IPS DF 19.7 (cell line): Measurements from ENCODE around the gene BCAR3.
"Not testable (repeated sequence)": the region's sequence is repeated elsewhere in the genome, so short reads cannot be mapped to it uniquely, and the experiment has no call there.

Source experiments
- DNase-seq: peaks from one replicate; pipeline ENCODE4 v3.0.0-alpha.2; 2013; ENCODE audit warnings: low read depth, low spot score

The BCAR3 gene

DNA sequence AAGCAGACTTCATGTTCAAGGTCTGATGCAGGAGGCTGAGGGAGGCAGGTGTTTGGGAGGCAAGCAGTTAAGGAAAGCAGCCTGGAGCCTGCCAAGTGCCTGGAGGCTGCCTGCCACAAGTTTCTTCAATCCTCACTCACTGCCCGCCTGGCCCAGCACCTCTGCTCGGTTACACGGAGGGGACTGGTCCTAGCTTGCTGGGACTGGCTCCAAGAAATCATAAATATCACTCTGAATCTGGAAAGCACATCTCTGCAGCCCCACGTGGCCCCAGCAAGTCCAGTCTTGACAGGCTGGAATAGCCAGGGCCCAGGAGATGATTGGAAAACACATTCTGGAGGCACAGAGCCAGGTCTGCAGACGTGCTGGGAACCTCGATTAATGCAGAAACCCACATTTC lies 83.9 kb downstream of the BCAR3 start:
- DNase-seq = no peak

DNA sequence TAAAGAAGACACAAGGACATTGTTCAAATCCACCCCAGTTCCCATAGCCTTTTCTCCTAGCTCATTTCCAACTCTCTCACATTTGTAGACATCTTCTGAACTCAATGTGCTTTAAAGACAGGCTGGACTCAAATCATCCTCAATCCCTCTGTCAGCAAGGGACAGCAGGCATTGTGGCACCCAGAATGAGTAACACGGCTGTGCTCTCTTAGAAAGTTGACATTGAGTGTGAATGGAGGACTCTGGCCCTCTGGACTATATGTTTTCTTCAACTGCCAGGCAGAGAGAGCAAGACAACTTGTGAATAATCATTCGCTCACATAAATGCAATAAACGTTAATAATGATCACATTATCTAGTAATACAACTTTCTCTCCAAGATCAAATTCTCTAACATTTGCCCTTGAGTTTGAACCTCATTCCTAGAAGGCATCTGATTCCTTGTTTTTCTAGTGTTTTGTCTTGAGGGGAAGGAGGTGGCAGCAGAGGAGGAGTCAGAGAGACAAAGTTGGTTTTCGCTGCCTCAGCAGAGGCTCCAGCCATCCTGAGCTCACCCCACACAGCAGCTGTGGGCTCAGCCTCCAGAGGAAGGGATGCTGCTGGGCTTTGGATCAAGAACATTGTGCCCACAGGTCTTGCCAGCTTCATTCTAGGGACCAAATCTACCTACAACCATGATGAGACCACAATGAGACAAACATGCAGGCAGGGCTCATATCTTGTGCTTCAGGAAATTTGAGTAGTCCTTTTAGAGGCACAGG lies 85.1 kb downstream of the BCAR3 start:
- no peak for DNase-seq

DNA sequence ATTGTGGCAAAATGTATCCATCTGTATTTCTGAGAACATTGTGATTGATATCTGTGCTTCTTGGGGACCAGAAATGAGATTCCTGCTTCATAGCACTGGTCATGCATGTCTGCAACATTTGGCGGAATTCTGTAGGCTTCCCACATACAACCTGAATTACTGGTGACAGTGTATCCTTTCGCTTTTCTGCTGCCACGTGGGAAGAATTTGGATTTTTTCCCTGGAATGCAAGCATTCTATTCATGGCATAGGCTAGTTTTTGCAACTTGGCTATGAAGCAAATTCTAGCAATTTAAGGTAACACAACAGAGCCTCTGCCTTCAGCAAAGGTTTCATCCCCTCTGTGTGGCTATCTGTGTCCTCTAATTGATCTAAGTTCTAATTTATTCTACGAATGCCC lies 85.9 kb downstream of the BCAR3 start:
- DNase-seq = no peak

DNA sequence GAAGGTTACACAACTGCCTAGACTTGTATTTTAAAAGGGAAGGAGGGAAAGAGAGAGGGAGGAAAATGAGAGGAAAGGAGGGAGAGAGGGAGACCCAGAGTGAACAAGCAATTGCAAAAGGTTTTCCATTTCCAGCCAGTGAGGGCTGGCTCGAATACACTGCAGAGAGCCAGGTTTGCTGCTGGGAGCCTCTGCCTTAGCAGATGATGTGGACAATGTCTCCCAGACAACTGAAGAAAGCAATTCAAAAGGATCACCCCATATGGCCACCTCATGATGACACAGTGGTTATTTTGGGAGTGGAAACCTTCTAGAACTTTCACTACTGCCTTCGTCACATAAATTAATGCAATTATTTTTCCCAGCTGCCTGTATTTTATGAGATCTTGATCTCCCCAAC lies 86.4 kb downstream of the BCAR3 start:
- DNase-seq = no peak

- no peak for DNase-seq
These were observed 87.1 kb downstream of the BCAR3 start for GRCh38 chr1:93594603-93594880.

- no peak for DNase-seq
These were observed 87.6 kb downstream of the BCAR3 start for GRCh38 chr1:93593854-93594602.

- DNase-seq = no peak
These were observed 89.1 kb downstream of the BCAR3 start for GRCh38 chr1:93592551-93592949.

- no peak for DNase-seq
These were observed 89.7 kb downstream of the BCAR3 start for GRCh38 chr1:93591676-93592550.

GRCh38 chr1:93591291-93591675 lies 90.4 kb downstream of the BCAR3 start:
- DNase-seq = not testable (repeated sequence)

DNA sequence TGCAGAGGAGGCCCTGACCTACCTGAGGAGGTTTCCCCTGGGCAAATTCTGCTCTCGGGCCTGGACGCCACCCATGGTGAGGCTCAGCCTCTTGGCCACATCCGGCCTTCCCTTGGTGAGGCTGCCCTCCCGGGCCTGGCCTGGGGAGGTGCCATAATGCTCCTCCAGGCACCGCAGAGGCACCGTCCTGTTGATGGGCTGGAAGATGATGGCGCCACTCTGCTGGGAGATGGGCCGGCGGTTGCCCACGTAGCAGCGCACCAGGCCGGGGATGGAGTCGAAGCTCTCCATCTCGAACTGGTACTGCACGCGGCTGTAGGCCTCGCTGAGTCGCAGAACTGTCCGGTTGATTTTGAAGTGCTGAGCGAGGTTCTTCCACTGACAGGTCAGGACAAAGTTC lies 92.7 kb downstream of the BCAR3 start:
- DNase-seq = no peak

DNA sequence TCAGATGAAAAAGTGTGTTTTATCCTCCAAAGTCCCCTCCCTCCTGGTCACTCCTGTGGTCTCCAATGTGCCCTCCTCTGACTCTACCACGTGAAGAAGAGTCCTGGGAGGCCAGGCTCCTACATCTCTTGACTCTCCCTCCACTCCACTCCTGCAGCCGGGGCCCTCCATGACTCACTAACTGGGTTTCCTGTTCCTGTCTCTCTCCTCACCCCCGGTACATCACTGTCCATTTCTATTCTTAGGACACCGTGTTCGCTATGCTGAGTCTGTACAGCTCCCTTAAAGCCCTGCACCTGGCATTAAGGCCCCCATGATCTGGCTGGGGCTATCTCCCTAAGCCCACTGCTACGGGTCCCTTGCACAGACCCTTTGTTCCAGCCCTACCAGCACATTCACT lies 93.4 kb downstream of the BCAR3 start:
- DNase-seq = no peak

DNA sequence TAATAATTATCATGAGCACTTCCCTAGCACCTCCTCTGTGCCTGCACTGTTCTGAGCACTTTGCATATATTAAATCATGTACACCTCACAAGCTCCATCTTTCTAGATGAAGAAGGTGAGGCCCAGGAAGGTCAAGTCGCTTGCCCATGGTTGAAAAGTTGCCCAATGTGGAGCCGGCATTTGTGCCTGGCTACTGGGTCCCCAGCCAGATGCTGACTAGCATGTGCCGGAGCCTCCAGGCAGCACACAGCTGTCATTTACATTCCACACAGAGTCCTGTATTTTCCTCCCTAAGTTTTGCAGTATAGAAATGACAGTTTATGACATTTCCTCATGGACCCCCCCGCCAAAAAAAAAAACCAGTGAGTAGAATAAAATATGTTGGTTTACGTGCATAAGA lies 94.3 kb downstream of the BCAR3 start:
- no peak for DNase-seq

DNA sequence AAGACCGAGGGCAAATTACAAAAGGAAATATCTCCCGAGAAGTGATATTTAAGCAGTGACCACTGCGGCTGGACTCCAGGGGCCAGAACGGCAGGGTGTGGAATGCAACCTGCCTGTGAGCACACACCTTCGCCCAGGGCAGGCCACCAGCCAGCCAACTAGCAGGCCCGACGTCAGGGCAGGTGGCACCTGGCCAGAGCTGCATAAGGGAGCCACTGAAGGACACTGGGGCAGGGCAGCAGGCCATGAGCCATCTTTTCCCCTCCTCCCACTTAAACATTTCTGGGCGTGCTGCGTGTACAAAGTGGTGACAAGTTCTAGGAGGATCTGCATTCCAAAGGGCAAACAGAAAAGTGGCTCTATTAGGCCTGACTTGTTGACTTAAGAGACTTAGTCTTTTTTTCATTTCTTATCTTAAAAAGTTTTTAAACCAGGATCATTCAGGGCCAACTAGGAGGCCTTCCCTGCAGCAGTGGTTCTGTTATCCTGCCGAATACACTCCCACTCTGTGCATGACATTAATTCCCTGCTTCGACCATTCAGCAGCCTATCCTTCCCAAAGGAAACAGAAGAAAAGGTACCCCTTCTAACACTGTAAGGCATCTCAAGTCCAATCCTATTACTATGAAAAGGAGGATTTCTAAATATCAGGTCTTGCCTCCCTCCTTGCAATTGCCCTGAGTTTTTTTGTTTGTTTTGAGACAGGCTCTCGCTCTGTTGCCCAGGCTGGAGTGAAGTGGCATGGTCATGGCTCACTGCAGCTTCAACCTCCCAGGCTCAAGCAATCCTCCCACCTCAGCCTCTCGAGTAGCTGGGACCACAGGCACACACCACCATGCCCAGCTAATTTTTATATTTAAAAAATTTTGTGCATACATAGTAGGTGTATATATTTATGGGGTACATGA lies 96.3 kb downstream of the BCAR3 start:
- no peak for DNase-seq

DNA sequence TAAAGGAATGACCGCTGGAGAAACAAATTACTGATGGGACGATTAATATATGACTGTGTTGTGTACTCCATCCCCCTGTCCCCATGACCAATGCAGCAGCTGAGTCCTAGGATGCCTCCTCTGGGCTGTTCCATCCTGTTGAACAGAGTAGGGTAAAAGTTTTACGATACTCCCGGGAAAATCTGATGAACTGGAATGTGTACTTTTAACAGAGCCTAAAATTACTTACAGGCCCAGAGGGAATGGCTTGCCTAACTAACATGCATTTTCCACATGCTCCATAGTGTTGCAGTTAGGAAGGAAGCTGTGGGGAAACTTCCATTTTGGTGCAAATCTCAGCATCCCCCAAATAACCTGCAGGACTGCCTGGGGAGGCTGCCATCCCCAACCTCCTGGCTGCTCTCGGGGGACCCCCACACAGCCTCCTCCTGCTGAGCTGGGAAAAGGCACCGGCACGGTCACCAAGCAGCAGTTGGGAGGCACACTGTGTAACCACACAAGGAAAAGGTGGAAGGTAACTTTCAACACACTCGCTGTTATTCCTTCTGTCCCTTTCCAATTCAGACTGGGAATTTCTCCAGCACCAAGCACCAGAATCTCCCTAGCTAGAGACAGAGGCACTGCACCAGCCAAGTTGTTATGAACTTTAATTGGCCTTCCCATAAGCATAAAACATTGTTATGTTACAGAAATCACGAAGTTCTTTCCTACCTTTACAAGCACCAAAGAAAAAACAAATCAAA lies 97.2 kb downstream of the BCAR3 start:
- no peak for DNase-seq

GRCh38 chr1:93581917-93582850 lies 99.5 kb downstream of the BCAR3 start:
- DNase-seq = no peak

DNA sequence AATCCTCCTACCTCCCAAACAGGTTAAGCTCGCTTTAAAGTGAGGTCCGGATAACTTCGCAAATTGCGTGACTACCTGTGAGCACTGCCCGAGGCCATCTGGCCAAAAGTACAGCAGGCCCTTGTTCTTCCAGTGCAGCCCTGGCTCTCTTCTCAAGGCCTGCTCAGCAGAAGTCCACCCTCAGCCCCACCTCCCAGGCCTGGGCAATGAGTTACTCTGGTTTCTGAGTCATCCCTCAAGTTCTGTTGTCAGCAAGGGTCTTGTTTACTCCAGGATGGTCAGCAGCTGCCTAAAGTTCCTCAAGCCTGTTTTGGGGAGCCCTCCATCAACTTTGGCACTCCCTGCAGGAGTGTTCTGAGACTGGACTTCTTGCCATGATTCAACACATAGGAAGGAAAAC lies 101.7 kb downstream of the BCAR3 start:
- no peak for DNase-seq

GRCh38 chr1:93578911-93579825 lies 102.5 kb downstream of the BCAR3 start:
- DNase-seq = no peak

- DNase-seq = no peak
These were observed 103.2 kb downstream of the BCAR3 start for GRCh38 chr1:93578433-93578830.
